GM23248 (cell line): ENCODE measurements around the gene BCAR3. TPM values are rescaled to one million over a fixed set of nuclear protein-coding genes. Genes with fewer than 3 reads are reported as not detected.

Source experiments
- DNase-seq: peaks from one replicate; pipeline ENCODE4 v3.0.0-alpha.2; 2015
- H2AFZ ChIP-seq: fragments of 200-600 bp; sonication (generic); 2 replicates; pipeline ENCODE4 v1.6.1; 2016; ENCODE audit warnings: antibody characterized with exemption
- H3F3A ChIP-seq: fragments of 200-600 bp; sonication (generic); 2 replicates; pipeline ENCODE4 v1.6.1; 2016; ENCODE audit warnings: mild to moderate bottlenecking, antibody characterized with exemption, mixed run types; ENCODE audit not compliant: insufficient read depth
- H3K27ac ChIP-seq: fragments of 200-600 bp; sonication (generic); 2 replicates; pipeline ENCODE4 v1.5.1; 2016; ENCODE audit warnings: mild to moderate bottlenecking
- H3K27me3 ChIP-seq: fragments of 200-600 bp; sonication (generic); replicated peaks from 2 replicates; pipeline ENCODE4 v1.6.1; 2016; ENCODE audit warnings: mild to moderate bottlenecking; ENCODE audit not compliant: insufficient read depth
- H3K36me3 ChIP-seq: fragments of 200-600 bp; sonication (generic); 2 replicates; pipeline ENCODE4 v1.6.1; 2016; ENCODE audit warnings: low read depth, mild to moderate bottlenecking
- H3K4me1 ChIP-seq: fragments of 200-600 bp; sonication (generic); 2 replicates; pipeline ENCODE4 v1.6.1; 2016; ENCODE audit warnings: mild to moderate bottlenecking; ENCODE audit not compliant: insufficient read depth
- H3K4me2 ChIP-seq: fragments of 200-600 bp; sonication (generic); one replicate; pipeline ENCODE4 v1.6.1; 2016; ENCODE audit warnings: mild to moderate bottlenecking; ENCODE audit not compliant: unreplicated experiment
- H3K4me3 ChIP-seq: fragments of 200-600 bp; sonication (generic); 2 replicates; pipeline ENCODE4 v1.5.1; 2016; ENCODE audit warnings: mild to moderate bottlenecking
- H3K79me2 ChIP-seq: fragments of 200-600 bp; sonication (generic); 2 replicates; pipeline ENCODE4 v1.6.1; 2016; ENCODE audit warnings: mild to moderate bottlenecking; ENCODE audit not compliant: insufficient read depth
- H3K9ac ChIP-seq: fragments of 200-600 bp; sonication (generic); 2 replicates; pipeline ENCODE4 v1.6.1; 2016; ENCODE audit warnings: mild to moderate bottlenecking
- H3K9me2 ChIP-seq: fragments of 200-600 bp; sonication (generic); 2 replicates; pipeline ENCODE4 v1.6.1; 2016; ENCODE audit warnings: mixed run types, mild to moderate bottlenecking, moderate library complexity; ENCODE audit not compliant: insufficient read depth
- H3K9me3 ChIP-seq: fragments of 200-600 bp; sonication (generic); one replicate; pipeline ENCODE4 v1.6.1; 2017; ENCODE audit warnings: low read depth
- H4K20me1 ChIP-seq: fragments of 200-600 bp; sonication (generic); 2 replicates; pipeline ENCODE4 v1.6.0; 2016; ENCODE audit not compliant: insufficient read depth
- EZH2 ChIP-seq: fragments of 200-600 bp; sonication (generic); IDR thresholded peaks from 2 replicates; pipeline ENCODE4 v1.6.1; 2018; ENCODE audit warnings: antibody characterized with exemption, mild to moderate bottlenecking; ENCODE audit not compliant: insufficient read depth, poor library complexity, severe bottlenecking
- EZH2phosphoT487 ChIP-seq: fragments of 200-600 bp; sonication (generic); IDR thresholded peaks from 2 replicates; pipeline ENCODE4 v1.6.1; 2018; ENCODE audit warnings: antibody characterized with exemption, moderate library complexity, mild to moderate bottlenecking, low read depth; ENCODE audit not compliant: insufficient read depth
- WGBS, 2 experiments: methylation state at CpG; one replicate each; pipeline ENCODE4 v1.1.6; 2015 to 2017; ENCODE audit warnings: low lambda C conversion rate in 2 of 2, low coverage in 1 of 2; ENCODE audit errors: missing lambda C conversion rate in 2 of 2; 5-methylcytosine and 5-hydroxymethylcytosine counted together
- in situ Hi-C: fragments of 300-500 bp; cut with MboI; formaldehyde crosslinking; loops from 2 replicates; pipeline ENCODE4 v1.15.0; 2020
- polyA plus RNA-seq: library from polyadenylated mRNA; unstranded; fragments of >200 nt; fragmentation: Nextera tagmentation; extraction: Ambion mirVana; gene quantifications from 2 replicates; pipeline ENCODE4 v1.2.1, GENCODE V29; 2016
- total RNA-seq: library from RNA; depleted of rRNA; stranded (reverse); fragments of >200 nt; shearing (Covaris generic); gene quantifications from 2 replicates; pipeline ENCODE4 v1.2.3, GENCODE V29; 2014

Gene BCAR3
- total and polyA plus RNA-seq, 2 experiments from 2014 or later = 65.1 to 83.2 TPM

- peaks cover 45% of the 10 kb centered on the region for H3K4me1 ChIP-seq
- peaks cover 64% of the 10 kb centered on the region for H3F3A ChIP-seq
- no peak for DNase-seq
- no peak overlapping the region for H3K4me3 ChIP-seq
- H3K27me3 ChIP-seq = no peaks in the 10 kb centered on the region
- H3K4me2 ChIP-seq = no peak overlapping the region
- in situ Hi-C loops = no loop called here
- H3K27ac ChIP-seq = no peak overlapping the region
- H3K79me2 ChIP-seq = peaks cover 100% of the 10 kb centered on the region
- H3K9ac ChIP-seq = no peak overlapping the region
- no peaks in the 10 kb centered on the region; the same call in 1 of the 2 replicates for H3K36me3 ChIP-seq
- 94 to 96% methylated on average over 2 of the region's 2 CpGs for whole genome bisulfite sequencing, 2 experiments
- TF ChIP-seq EZH2phosphoT487 = no peak
- H2AFZ ChIP-seq = no peak overlapping the region
- no peaks in the 10 kb centered on the region for H3K9me2 ChIP-seq
- no peaks in the 10 kb centered on the region for H3K9me3 ChIP-seq
- H4K20me1 ChIP-seq = peaks cover 41% of the 10 kb centered on the region
Observed at GRCh38 chr1:93600663-93601062, 81.0 kb downstream of the BCAR3 start.

- 96 to 100% methylated on average over 6 of the region's 6 CpGs for WGBS, 2 experiments
- Histone ChIP-seq H3K9me3 (no peaks in the 10 kb centered on the region), H3K9me2 (no peaks in the 10 kb centered on the region), H3K79me2 (peaks cover 100% of the 10 kb centered on the region), H3K36me3 (no peaks in the 10 kb centered on the region; the same call in 1 of the 2 replicates), H4K20me1 (peaks cover 39% of the 10 kb centered on the region), H3K4me3 (no peak overlapping the region), H3K27ac (no peak overlapping the region), H3K4me2 (no peak overlapping the region), H3K9ac (no peak overlapping the region), H3F3A (peaks cover 62% of the 10 kb centered on the region), H3K27me3 (no peaks in the 10 kb centered on the region), H3K4me1 (peaks cover 45% of the 10 kb centered on the region), H2AFZ (no peak overlapping the region)
- TF ChIP-seq EZH2 (no peak), EZH2phosphoT487 (no peak)
- in situ Hi-C loops = no loop called here
- DNase-seq = no peak
Observed at GRCh38 chr1:93599479-93599878, 82.2 kb downstream of the BCAR3 start.

- peaks cover 100% of the 10 kb centered on the region for H3K79me2 ChIP-seq
- 71 to 72% methylated on average over 7 of the region's 7 CpGs for WGBS, 2 experiments
- H3K9me3 ChIP-seq = no peaks in the 10 kb centered on the region
- TF ChIP-seq EZH2 (no peak), EZH2phosphoT487 (no peak)
- H2AFZ ChIP-seq = no peak overlapping the region
- H3K9ac ChIP-seq = no peak overlapping the region
- peaks cover 37% of the 10 kb centered on the region for H4K20me1 ChIP-seq
- H3K9me2 ChIP-seq = no peaks in the 10 kb centered on the region
- DNase-seq = no peak
- H3K4me1 ChIP-seq = peaks cover 45% of the 10 kb centered on the region
- in situ Hi-C loops = no loop called here
- H3K4me2 ChIP-seq = no peak overlapping the region
- H3K4me3 ChIP-seq = no peak overlapping the region
- peaks cover 57% of the 10 kb centered on the region for H3F3A ChIP-seq
- H3K27me3 ChIP-seq = no peaks in the 10 kb centered on the region
- no peaks in the 10 kb centered on the region; the same call in 1 of the 2 replicates for H3K36me3 ChIP-seq
- H3K27ac ChIP-seq = no peak overlapping the region
Observed at GRCh38 chr1:93598861-93599439, 82.7 kb downstream of the BCAR3 start.

- Histone ChIP-seq H3K9me3 (no peaks in the 10 kb centered on the region), H3K27ac (no peak overlapping the region), H3K4me1 (peaks cover 46% of the 10 kb centered on the region), H3K9me2 (no peaks in the 10 kb centered on the region), H3K36me3 (no peaks in the 10 kb centered on the region; the same call in 1 of the 2 replicates), H3K4me2 (no peak overlapping the region), H3K79me2 (peaks cover 100% of the 10 kb centered on the region), H3F3A (peaks cover 52% of the 10 kb centered on the region), H2AFZ (no peak overlapping the region), H4K20me1 (peaks cover 37% of the 10 kb centered on the region), H3K9ac (no peak overlapping the region), H3K27me3 (no peaks in the 10 kb centered on the region), H3K4me3 (no peak overlapping the region)
- WGBS, 2 experiments = 15 to 19% methylated on average over 2 of the region's 2 CpGs
- TF ChIP-seq EZH2 (no peak), EZH2phosphoT487 (no peak)
- in situ Hi-C loops = no loop called here
- DNase-seq = no peak
Observed at GRCh38 chr1:93598396-93598795, 83.2 kb downstream of the BCAR3 start.

- Histone ChIP-seq H3F3A (peaks cover 48% of the 10 kb centered on the region), H3K9ac (no peak overlapping the region), H3K27me3 (no peaks in the 10 kb centered on the region), H2AFZ (no peak overlapping the region), H3K4me2 (no peak overlapping the region), H3K27ac (0 out of 2 replicates have a peak overlapping the region, but pooled peaks have one; percentile 12), H3K9me2 (no peaks in the 10 kb centered on the region), H3K4me3 (no peak overlapping the region), H3K4me1 (peaks cover 41% of the 10 kb centered on the region), H3K9me3 (no peaks in the 10 kb centered on the region), H4K20me1 (peaks cover 37% of the 10 kb centered on the region), H3K79me2 (peaks cover 100% of the 10 kb centered on the region), H3K36me3 (no peaks in the 10 kb centered on the region; the same call in 1 of the 2 replicates)
- in situ Hi-C loops = no loop called here
- DNase-seq = no peak
- TF ChIP-seq EZH2 = no peak
- TF ChIP-seq EZH2phosphoT487 = no peak
- WGBS, 2 experiments = 35% methylated on average over 6 of the region's 6 CpGs
Observed at GRCh38 chr1:93597709-93598108, 83.9 kb downstream of the BCAR3 start.
